Measurements from ENCODE around the gene ELAPOR1.

Gene ELAPOR1, protein sequence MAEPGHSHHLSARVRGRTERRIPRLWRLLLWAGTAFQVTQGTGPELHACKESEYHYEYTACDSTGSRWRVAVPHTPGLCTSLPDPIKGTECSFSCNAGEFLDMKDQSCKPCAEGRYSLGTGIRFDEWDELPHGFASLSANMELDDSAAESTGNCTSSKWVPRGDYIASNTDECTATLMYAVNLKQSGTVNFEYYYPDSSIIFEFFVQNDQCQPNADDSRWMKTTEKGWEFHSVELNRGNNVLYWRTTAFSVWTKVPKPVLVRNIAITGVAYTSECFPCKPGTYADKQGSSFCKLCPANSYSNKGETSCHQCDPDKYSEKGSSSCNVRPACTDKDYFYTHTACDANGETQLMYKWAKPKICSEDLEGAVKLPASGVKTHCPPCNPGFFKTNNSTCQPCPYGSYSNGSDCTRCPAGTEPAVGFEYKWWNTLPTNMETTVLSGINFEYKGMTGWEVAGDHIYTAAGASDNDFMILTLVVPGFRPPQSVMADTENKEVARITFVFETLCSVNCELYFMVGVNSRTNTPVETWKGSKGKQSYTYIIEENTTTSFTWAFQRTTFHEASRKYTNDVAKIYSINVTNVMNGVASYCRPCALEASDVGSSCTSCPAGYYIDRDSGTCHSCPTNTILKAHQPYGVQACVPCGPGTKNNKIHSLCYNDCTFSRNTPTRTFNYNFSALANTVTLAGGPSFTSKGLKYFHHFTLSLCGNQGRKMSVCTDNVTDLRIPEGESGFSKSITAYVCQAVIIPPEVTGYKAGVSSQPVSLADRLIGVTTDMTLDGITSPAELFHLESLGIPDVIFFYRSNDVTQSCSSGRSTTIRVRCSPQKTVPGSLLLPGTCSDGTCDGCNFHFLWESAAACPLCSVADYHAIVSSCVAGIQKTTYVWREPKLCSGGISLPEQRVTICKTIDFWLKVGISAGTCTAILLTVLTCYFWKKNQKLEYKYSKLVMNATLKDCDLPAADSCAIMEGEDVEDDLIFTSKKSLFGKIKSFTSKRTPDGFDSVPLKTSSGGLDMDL

DNA sequence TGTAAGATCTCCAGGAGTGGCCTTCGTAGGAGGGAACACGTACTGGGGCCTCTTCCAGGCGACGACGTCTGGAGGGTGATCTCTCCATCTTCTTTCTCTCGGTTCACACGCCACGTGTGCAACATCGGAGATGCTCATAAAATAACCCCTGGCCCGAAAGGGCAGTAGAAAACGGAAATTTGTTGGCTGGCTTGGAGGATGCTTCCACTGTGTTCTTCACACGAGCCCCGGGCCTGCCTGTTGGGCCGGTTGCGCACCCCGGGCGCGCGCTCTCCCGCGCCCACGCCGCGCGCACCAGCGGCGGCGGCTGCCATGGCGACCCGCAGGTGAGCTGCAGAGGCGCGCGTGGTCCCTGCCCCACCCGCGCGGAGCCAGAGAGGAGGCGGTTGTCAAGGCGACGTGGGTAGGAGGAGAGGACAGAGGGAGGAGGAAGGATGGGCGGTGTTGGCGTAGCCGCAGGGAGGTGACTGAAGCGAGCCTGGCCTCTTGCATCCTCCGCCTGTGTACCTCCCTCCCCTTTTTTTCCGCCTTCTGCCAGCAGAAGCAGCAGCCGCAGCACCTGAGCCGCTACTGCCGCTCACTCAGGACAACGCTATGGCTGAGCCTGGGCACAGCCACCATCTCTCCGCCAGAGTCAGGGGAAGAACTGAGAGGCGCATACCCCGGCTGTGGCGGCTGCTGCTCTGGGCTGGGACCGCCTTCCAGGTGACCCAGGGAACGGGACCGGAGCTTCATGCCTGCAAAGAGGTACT is at the start of gene ELAPOR1:
TSS of gene ELAPOR1 (plus strand) at position 526 of the 752 bp plus-strand sequence. CDS start at position 595, 69 bp downstream.
- DNase-seq (ENCODE audit: low spot score), result peak; percentile 40

GRCh38 chr1:109065137-109065536 is 48.8 kb upstream of the ELAPOR1 start:
- no peak for DNase-seq (ENCODE audit: low spot score)

DNA sequence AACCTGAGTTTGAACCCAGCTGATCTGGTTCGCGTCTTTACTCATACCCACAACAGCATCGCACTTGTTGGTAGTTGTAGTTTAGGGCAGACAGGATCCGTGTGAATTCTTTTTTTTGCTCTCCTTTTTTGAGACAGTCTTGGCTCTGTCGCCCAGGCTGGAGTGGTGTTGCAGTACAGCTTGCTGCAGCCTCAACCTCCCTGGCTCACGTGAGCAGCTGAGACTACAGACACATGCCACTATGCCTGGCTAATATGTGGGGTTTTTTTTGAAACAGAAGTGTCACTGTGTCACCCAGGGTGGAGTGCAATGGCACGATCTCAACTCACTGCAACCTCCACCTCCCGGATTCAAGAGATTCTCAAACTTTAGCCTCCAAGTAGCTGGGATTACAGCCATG is 46.0 kb upstream of the ELAPOR1 start:
- no peak for DNase-seq (ENCODE audit: low spot score)

GRCh38 chr1:109069294-109069693 is 44.6 kb upstream of the ELAPOR1 start:
- DNase-seq (ENCODE audit: low spot score), result no peak

DNA sequence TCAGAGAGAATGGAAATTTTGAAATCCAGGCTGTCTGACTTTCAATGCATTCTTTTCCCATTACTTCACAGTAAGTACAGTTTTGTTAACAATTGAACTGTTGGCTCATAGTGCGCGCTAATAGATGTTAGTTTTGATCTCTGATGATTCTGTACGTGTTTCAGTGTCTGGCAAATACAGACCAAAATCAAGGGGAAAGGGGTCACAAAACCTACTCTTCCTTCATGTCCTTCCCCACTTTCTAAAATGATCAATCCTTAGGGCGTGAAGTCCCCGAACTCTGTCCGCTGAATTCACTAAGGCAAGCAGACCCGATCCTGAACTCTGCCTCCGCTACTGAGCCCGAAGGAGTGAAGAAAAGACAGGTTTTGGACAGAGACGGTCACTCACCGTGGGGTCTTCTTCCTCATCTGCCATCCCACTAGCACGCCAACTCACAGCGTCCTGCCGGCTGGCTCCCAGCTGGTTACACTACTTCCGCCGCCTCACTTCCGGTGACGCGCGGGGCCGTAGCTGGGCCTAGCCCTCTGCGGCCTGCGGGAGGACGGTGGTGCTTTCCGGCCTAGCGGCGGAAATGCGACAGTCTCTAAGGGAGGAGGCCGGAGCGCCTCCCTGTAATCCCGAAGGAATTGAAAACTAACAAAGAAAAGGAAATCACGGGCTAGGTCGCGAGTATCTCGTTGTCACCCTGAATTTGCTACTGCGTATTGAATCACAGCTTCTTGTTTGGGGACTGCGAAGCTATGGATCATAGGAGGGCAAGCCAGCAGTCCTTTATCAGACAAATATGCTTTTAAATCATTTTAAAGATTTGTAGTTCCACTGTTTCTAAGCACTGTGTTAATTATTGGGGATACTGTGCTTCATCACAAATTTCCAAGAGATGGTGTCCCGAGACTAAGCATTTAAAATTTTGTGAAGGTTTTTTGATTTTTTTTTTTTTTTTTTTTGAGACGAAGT is 38.1 kb upstream of the ELAPOR1 start, which contains the start of gene TAF13:
TSS of gene TAF13 (minus strand) at position 473 of the 960 bp plus-strand sequence. CDS start at position 417, 56 bp downstream.
- peak; percentile 94 for DNase-seq (ENCODE audit: low spot score)

- DNase-seq (ENCODE audit: low spot score), result no peak
Measured at GRCh38 chr1:109078317-109078716, 35.6 kb upstream of the ELAPOR1 start.

GRCh38 chr1:109079240-109079622 is 34.7 kb upstream of the ELAPOR1 start:
- no peak for DNase-seq (ENCODE audit: low spot score)

GRCh38 chr1:109080441-109081082 is 33.4 kb upstream of the ELAPOR1 start:
- DNase-seq (ENCODE audit: low spot score), result no peak

DNA sequence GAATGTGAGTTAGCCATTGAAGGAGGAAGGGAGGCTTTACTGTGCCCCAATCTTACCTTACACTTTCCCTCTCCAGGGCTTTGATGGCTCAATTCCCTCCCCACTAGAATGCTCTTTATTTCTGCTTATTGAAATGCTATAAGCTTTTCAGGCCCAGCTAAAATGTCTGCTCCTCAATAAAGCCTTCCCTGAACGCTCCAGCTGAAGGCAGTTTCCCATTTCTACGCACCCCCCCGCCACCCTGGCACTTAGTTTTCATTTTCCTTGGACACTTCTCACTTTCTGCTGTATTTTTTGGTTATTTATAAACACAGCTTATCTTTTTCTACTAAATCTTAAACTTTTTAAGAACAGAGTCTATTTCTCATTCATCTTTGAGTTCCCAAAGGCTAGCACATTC is 30.4 kb upstream of the ELAPOR1 start:
- DNase-seq (ENCODE audit: low spot score), result no peak

- peak; percentile 100 for DNase-seq (ENCODE audit: low spot score)
Measured at GRCh38 chr1:109083923-109084322, 30.0 kb upstream of the ELAPOR1 start.

DNA sequence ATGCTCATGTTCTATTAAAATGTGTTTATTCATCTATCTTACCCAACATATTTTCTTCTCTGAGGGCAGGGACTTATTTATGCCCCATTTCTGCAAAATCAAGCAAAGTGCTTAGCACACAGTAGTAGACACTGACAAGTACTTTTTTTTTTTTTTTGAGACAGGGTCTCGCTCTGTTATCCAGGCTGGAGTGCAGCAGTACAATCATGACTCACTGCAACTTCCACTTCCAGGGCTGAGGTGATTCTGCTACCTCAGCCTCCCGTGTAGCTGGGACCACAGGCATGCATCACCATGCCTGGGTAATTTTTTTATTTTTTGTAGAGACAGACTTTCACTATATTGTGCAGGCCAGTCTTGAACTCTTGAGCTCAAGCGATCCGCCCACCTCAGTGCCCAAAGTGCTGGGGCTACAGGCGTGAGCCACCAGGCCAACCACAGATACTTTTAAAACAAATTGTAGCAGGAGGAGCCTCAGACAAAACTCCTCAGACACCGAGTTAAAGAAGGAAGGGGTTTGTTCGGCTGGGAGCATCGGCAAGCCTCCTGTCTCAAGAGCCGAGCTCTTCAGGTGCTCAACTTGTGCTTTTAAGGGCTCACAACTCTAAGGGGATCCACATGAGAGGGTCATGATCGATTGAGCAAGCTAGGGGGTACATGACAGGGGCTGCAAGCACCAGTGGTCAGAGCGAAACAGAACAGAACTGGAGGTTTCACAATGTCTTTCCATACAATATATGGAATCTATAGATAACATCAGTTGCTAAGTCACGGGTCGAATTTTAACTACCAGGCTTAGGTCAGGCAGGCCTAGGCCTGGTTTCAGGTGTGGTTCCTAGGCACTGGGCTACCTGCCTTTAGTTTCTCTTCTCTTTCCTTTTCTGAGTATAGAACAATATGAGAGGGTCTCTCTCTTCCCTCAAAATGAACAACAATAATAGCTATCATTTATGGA is 29.1 kb upstream of the ELAPOR1 start:
- DNase-seq (ENCODE audit: low spot score), result no peak

- peak; percentile 98 for DNase-seq (ENCODE audit: low spot score)
Measured at GRCh38 chr1:109089242-109090015, 24.5 kb upstream of the ELAPOR1 start.

- DNase-seq (ENCODE audit: low spot score), result peak; percentile 95
Measured at GRCh38 chr1:109090196-109091077, 23.5 kb upstream of the ELAPOR1 start, which contains the start of gene TMEM167B. Gene TMEM167B, plus strand, starts transcription at chr1:109090764. Its CDS starts 109 bp downstream, at chr1:109090873.

DNA sequence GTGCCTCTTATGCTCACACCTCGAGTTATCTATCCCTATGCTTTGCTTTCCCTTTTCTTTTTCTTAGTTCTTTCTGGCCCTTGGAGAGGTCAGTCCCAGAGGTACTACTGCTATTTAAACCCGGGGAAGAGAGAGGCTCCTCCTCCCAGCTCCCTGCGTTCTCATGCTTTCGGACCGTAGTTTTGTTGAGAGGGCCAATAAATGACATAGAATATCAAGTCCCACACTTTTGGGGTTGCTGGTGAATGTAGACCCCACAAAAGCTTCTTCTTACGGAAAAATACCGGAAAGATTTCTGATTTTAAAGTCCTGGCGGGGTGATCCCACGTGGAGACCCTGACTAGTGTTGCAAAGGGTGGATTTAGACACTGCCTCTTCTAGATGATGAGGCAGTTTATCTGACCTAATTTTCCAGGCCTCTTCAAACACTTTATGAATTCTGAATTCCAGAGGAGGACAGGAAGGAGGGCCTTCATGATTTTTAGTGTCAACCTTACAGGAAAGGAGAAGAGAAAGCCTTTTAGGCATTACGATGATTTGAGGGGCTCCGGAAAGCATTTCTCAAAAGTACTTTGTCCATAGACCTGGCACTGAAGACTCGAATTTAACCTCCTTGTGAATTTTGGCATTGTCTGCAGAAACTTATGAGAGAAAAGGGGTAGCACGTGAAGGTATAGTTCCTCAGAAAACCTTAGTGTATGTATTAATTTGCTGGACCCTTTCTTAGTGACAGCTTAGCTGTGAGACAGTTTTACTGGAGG is 22.7 kb upstream of the ELAPOR1 start:
- DNase-seq (ENCODE audit: low spot score), result no peak

GRCh38 chr1:109091839-109092193 is 22.1 kb upstream of the ELAPOR1 start:
- DNase-seq (ENCODE audit: low spot score), result peak; percentile 42

GRCh38 chr1:109094377-109094803 is 19.5 kb upstream of the ELAPOR1 start:
- DNase-seq (ENCODE audit: low spot score), result no peak

All from pons (tissue), 1 donor.